HL-60 (cell line): Measurements from ENCODE around the gene PGAP1.

ENCODE experiments used
- DNase-seq, 2 experiments: peaks; one replicate each; pipeline ENCODE4 v3.0.0-alpha.2; 2010 to 2020; ENCODE audit warnings: low read depth in 1 of 2, low spot score in 1 of 2
- H3K27ac ChIP-seq: fragments of 250-450 bp; sonication (Bioruptor Pico); replicated peaks from 2 replicates; pipeline ENCODE4 v1.5.1; 2020; ENCODE audit warnings: mild to moderate bottlenecking, moderate library complexity
- H3K27me3 ChIP-seq: fragments of 250-450 bp; sonication (Bioruptor Pico); 2 replicates; pipeline ENCODE4 v1.5.1; 2021; ENCODE audit warnings: mild to moderate bottlenecking, moderate library complexity; ENCODE audit not compliant: insufficient read depth, poor library complexity, severe bottlenecking
- H3K4me3 ChIP-seq: replicated peaks from 2 replicates; pipeline ENCODE4 v1.5.1; 2011; ENCODE audit warnings: mild to moderate bottlenecking, control low read depth, low read length; ENCODE audit not compliant: insufficient read depth
- GABPA ChIP-seq: IDR thresholded peaks from 2 replicates; pipeline ENCODE4 v1.6.1; 2012; ENCODE audit warnings: low read depth
- POLR2AphosphoS5 ChIP-seq: IDR thresholded peaks from 2 replicates; pipeline ENCODE4 v1.6.1; 2012; ENCODE audit warnings: low read depth
- SPI1 ChIP-seq: IDR thresholded peaks from 2 replicates; pipeline ENCODE4 v1.6.1; 2012; ENCODE audit warnings: low read depth, mild to moderate bottlenecking, borderline replicate concordance
- TF ChIP-seq, protein P1 (sequence below): IDR thresholded peaks from 2 replicates; pipeline ENCODE4 v1.6.1; 2012; ENCODE audit warnings: low read depth; ENCODE audit not compliant: insufficient replicate concordance
- TF ChIP-seq, protein P2 (sequence below): IDR thresholded peaks from one replicate; pipeline ENCODE4 v1.5.1; 2011; ENCODE audit warnings: low read length, control low read depth, inconsistent platforms; ENCODE audit not compliant: insufficient read depth

The PGAP1 gene

GRCh38 chr2:196804381-196804780 lies 122.1 kb downstream of the PGAP1 start:
- DNase-seq = no peak
- no peak overlapping the region for H3K4me3 ChIP-seq
- no peak overlapping the region for H3K27ac ChIP-seq
- no peak for TF ChIP-seq GABPA
- H3K27me3 ChIP-seq = no peaks in the 10 kb centered on the region

- Histone ChIP-seq H3K27me3 (no peaks in the 10 kb centered on the region), H3K27ac (no peak overlapping the region), H3K4me3 (no peak overlapping the region)
- no peak for DNase-seq
- no peak for TF ChIP-seq GABPA
- TF ChIP-seq, protein P1, sequence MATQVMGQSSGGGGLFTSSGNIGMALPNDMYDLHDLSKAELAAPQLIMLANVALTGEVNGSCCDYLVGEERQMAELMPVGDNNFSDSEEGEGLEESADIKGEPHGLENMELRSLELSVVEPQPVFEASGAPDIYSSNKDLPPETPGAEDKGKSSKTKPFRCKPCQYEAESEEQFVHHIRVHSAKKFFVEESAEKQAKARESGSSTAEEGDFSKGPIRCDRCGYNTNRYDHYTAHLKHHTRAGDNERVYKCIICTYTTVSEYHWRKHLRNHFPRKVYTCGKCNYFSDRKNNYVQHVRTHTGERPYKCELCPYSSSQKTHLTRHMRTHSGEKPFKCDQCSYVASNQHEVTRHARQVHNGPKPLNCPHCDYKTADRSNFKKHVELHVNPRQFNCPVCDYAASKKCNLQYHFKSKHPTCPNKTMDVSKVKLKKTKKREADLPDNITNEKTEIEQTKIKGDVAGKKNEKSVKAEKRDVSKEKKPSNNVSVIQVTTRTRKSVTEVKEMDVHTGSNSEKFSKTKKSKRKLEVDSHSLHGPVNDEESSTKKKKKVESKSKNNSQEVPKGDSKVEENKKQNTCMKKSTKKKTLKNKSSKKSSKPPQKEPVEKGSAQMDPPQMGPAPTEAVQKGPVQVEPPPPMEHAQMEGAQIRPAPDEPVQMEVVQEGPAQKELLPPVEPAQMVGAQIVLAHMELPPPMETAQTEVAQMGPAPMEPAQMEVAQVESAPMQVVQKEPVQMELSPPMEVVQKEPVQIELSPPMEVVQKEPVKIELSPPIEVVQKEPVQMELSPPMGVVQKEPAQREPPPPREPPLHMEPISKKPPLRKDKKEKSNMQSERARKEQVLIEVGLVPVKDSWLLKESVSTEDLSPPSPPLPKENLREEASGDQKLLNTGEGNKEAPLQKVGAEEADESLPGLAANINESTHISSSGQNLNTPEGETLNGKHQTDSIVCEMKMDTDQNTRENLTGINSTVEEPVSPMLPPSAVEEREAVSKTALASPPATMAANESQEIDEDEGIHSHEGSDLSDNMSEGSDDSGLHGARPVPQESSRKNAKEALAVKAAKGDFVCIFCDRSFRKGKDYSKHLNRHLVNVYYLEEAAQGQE = no peak
- no peak for TF ChIP-seq POLR2AphosphoS5
- TF ChIP-seq SPI1 = no peak
- TF ChIP-seq, protein P2, sequence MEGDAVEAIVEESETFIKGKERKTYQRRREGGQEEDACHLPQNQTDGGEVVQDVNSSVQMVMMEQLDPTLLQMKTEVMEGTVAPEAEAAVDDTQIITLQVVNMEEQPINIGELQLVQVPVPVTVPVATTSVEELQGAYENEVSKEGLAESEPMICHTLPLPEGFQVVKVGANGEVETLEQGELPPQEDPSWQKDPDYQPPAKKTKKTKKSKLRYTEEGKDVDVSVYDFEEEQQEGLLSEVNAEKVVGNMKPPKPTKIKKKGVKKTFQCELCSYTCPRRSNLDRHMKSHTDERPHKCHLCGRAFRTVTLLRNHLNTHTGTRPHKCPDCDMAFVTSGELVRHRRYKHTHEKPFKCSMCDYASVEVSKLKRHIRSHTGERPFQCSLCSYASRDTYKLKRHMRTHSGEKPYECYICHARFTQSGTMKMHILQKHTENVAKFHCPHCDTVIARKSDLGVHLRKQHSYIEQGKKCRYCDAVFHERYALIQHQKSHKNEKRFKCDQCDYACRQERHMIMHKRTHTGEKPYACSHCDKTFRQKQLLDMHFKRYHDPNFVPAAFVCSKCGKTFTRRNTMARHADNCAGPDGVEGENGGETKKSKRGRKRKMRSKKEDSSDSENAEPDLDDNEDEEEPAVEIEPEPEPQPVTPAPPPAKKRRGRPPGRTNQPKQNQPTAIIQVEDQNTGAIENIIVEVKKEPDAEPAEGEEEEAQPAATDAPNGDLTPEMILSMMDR = no peak
These were observed 124.1 kb downstream of the PGAP1 start for GRCh38 chr2:196802401-196802800.

- Histone ChIP-seq H3K4me3 (no peak overlapping the region), H3K27ac (no peak overlapping the region), H3K27me3 (no peaks in the 10 kb centered on the region)
- TF ChIP-seq POLR2AphosphoS5 (no peak), GABPA (no peak), SPI1 (no peak)
- TF ChIP-seq, protein P2 = no peak
- TF ChIP-seq, protein P1 = no peak
- DNase-seq = no peak
These were observed 124.7 kb downstream of the PGAP1 start for GRCh38 chr2:196801674-196802261.

DNA sequence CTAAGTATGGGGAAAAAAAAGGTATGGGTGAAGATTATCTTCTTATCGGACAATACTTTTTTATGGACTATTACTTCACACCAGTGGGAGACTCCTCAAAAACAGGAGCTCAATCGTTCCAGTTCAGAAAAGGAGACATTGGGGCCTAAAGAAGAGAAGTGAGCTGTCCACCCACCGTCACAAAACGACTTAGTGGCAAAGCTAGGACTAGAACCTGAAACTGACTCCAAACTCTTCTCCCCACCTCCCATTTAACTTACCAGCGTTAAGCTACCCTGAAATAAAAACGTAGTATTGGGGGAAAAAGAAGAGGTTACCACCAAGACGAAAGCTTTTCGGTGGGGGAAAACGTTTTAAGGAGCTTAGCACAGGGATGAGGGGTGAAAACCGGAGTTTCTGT lies 127.5 kb downstream of the PGAP1 start:
- peak overlapping the region; percentile 70 for H3K4me3 ChIP-seq
- TF ChIP-seq POLR2AphosphoS5 (no peak), GABPA (no peak), SPI1 (no peak)
- TF ChIP-seq, protein P1 = no peak
- TF ChIP-seq, protein P2 = no peak
- peak in 1 of 2 experiments; percentile 1 for DNase-seq
- peak overlapping the region; percentile 58 for H3K27ac ChIP-seq
- no peaks in the 10 kb centered on the region for H3K27me3 ChIP-seq
